ENCODE measurements around the gene MAZ. TPM values are rescaled to one million over a fixed set of nuclear protein-coding genes. Genes with fewer than 3 reads are reported as not detected.

The MAZ gene
- polyA plus RNA-seq, 1 of the 3 experiments (the other 2 are of a cell fraction) = 163 TPM

- Histone ChIP-seq H3K4me1 (ENCODE audit: control insufficient read depth in 1 of 2, insufficient read depth in 2 of 2, low read depth in 1 of 2, low read length in 1 of 2) (no peaks in the 10 kb centered on the region), H3K9me2 (no peaks in the 10 kb centered on the region), H3K27me3 (ENCODE audit: insufficient read depth) (no peaks in the 10 kb centered on the region), H3K79me2 (ENCODE audit: insufficient read depth) (no peaks in the 10 kb centered on the region), H3F3A (replicated peaks; ENCODE audit: insufficient read depth) (peaks cover 19% of the 10 kb centered on the region), H3K4me2 (no peak overlapping the region), H3K27ac (ENCODE audit: low read depth in 2 of 2, low read length in 1 of 2) (no peak overlapping the region), H3K4me3 (ENCODE audit: low read depth in 2 of 2, low read length in 1 of 2) (no peak overlapping the region), H3K9ac (no peak overlapping the region), H4K20me1 (ENCODE audit: insufficient read depth) (no peaks in the 10 kb centered on the region), H3K36me3 (replicated peaks in 1 of 2; ENCODE audit: control insufficient read depth in 1 of 2, insufficient read depth in 2 of 2, low read length in 1 of 2) (peaks cover 25 to 40% of the 10 kb centered on the region in 2 experiments), H3K9me3 (no peaks in the 10 kb centered on the region), H2AFZ (ENCODE audit: low read depth) (no peak overlapping the region)
- TF ChIP-seq EP300 (IDR thresholded peaks at IDR 0.05; ENCODE audit: borderline replicate concordance in 1 of 2, low read depth in 1 of 2, low read length in 1 of 2) (no peak), SMC3 (IDR thresholded peaks at IDR 0.05; ENCODE audit: low read depth, low read length) (no peak)
- WGBS (ENCODE audit: low lambda C conversion rate) = 92% methylated on average over 11 of the region's 28 CpGs
- ChIA-PET POLR2A (no interaction called here), CTCF (interaction anchor here (1.0 to 5.9 kb wide), 2 partner anchors 23 to 37 kb away, joined by 3 to 129 read pairs; partner anchors contain the start of genes MVP and PAGR1)
- no peak for DNase-seq
Measured at GRCh38 chr16:29844575-29845331, 38.4 kb downstream of the MAZ start.

GRCh38 chr16:29845656-29846055 lies 39.3 kb downstream of the MAZ start:
- TF ChIP-seq GATA2 (CRISPR knock-in tag; IDR thresholded peaks at IDR 0.05) (no peak), FOXJ3 (CRISPR knock-in tag; IDR thresholded peaks at IDR 0.05) (no peak), SMC3 (IDR thresholded peaks at IDR 0.05; ENCODE audit: low read depth, low read length) (no peak), IRF3 (IDR thresholded peaks at IDR 0.05; ENCODE audit: low read depth, low read length) (no peak), MAX (IDR thresholded peaks at IDR 0.05; ENCODE audit: low read depth) (no peak), ZBTB33 (IDR thresholded peaks at IDR 0.05; ENCODE audit: borderline replicate concordance, low read depth) (no peak)
- peaks cover 25 to 35% of the 10 kb centered on the region in 2 experiments for H3K36me3 ChIP-seq (replicated peaks in 1 of 2; ENCODE audit: control insufficient read depth in 1 of 2, insufficient read depth in 2 of 2, low read length in 1 of 2)
- no peak for DNase-seq
- no peaks in the 10 kb centered on the region for H3K27me3 ChIP-seq (ENCODE audit: insufficient read depth)
- H3K4me1 ChIP-seq (ENCODE audit: control insufficient read depth in 1 of 2, insufficient read depth in 2 of 2, low read depth in 1 of 2, low read length in 1 of 2) = no peaks in the 10 kb centered on the region
- no peak overlapping the region for H3K4me2 ChIP-seq
- H3K4me3 ChIP-seq (ENCODE audit: low read depth in 2 of 2, low read length in 1 of 2) = no peak overlapping the region
- no peaks in the 10 kb centered on the region for H3K79me2 ChIP-seq (ENCODE audit: insufficient read depth)
- peaks cover 19% of the 10 kb centered on the region for H3F3A ChIP-seq (replicated peaks; ENCODE audit: insufficient read depth)
- H3K9ac ChIP-seq = no peak overlapping the region
- H3K27ac ChIP-seq (ENCODE audit: low read depth in 2 of 2, low read length in 1 of 2) = no peak overlapping the region
- WGBS (ENCODE audit: low lambda C conversion rate) = 97% methylated on average over 18 of the region's 18 CpGs
- ChIA-PET CTCF (interaction anchor here (0.9 to 5.9 kb wide), 4 partner anchors 24 to 129 kb away, joined by 3 to 129 read pairs (median 3); partner anchors contain the start of genes MVP and PAGR1), POLR2A (no interaction called here)
- H2AFZ ChIP-seq (ENCODE audit: low read depth) = no peak overlapping the region
- no peaks in the 10 kb centered on the region for H4K20me1 ChIP-seq (ENCODE audit: insufficient read depth)
- no peaks in the 10 kb centered on the region for H3K9me3 ChIP-seq
- H3K9me2 ChIP-seq = no peaks in the 10 kb centered on the region
